ENCODE measurements around the gene PIM3. TPM values are rescaled to one million over a fixed set of nuclear protein-coding genes. Genes with fewer than 3 reads are reported as not detected.
"Not testable (repeated sequence)": the region's sequence is repeated elsewhere in the genome, so short reads cannot be mapped to it uniquely, and the experiment has no call there.

Gene PIM3
- total RNA-seq, 1 donor: 172 TPM

DNA sequence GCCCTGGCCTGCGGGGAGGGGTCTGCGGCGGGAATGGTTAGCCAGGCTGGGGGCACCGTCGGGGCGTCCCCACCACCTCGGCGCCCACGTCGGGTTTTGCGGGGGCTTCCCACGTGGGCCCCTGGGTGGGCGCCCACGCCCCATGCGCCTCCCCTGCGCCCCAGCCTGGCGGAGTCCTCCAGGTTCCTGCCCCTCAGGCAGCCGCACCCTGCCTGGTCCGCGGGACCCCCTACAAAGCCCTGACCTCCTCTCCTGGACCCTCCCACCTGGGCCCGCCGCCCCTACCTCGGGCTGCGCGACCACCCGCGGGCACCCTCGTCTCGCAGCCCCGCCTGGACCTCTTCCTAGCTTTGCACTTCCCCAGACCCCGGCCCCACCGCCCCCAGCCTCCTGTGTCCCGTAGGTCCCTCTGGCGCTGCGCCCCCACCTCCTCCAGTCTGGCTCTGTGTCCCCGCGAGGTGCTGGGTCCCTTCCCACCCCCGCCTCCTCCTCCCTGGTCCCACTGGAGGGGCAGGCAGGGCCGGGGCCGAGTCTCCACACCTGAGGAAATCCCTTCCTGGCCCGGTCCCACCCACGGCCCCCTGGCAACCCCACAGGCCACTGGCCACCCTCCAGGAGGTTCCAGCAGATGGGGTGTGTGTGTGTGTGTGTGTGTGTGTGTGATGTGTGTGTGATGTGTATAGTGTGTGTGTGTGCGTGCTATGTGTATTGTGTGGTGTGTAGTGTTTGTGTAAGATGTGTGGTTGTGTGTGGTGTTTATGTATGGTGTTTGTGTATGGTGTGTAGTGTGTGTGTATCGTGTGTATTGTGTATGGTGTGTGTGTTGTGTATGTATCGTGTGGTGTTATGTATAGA lies 11.8 kb downstream of the PIM3 start:
- Histone ChIP-seq H3K4me3 (ENCODE audit: low read length) (no peak overlapping the region), H3K27me3 (ENCODE audit: insufficient read depth, low read length) (no peaks in the 10 kb centered on the region), H3K4me1 (ENCODE audit: insufficient read depth, low read length) (peaks cover 48% of the 10 kb centered on the region), H3K9me3 (ENCODE audit: low read depth, low read length) (no peaks in the 10 kb centered on the region)

DNA sequence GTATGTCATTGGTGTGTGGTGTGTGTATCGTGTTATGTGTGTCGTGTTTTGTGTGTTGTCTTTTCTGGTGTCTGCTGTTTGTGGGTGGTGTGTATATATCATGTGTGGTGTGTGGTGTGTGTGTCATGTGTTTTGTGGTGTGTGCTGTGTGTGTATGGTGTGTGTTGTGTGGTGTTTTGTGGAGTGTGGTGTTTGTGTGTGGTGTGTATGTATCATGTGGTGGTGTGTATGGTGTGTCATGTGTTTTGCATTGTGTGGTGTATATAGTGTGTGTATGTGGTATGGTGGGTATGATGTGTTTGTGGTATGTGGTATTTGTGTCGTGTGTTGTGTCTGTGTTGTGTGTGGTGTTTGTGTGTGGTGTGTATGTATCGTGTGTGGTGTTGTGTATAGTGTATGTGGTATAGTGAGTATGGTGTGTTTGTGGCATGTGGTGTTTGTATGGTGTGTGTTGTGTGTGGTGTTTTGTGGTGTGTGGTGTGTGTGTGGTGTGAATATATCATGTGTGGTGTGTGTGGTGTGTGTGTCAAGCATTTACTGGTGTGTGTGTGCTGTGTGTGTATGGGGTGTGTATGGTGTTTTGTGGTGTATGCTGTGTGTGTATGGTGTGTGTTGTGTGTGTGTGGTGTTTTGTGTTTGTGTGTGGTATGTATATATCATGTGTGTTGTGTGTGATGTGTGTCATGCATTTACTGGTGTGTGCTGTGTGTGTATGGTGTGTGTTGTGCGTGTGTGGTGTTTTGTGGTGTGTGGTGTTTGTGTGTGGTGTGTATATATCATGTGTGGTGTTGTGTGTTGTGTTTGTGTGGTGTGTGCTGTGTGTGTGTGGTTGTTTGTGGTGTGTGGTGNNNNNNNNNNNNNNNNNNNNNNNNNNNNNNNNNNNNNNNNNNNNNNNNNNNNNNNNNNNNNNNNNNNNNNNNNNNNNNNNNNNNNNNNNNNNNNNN lies 12.7 kb downstream of the PIM3 start:
- no peak overlapping the region for H3K4me3 ChIP-seq (ENCODE audit: low read length)
- peaks cover 39% of the 10 kb centered on the region for H3K4me1 ChIP-seq (ENCODE audit: insufficient read depth, low read length)
- H3K27me3 ChIP-seq (ENCODE audit: insufficient read depth, low read length): no peaks in the 10 kb centered on the region
- no peaks in the 10 kb centered on the region for H3K9me3 ChIP-seq (ENCODE audit: low read depth, low read length)

GRCh38 chr22:49975543-49976389 lies 15.2 kb downstream of the PIM3 start:
- Histone ChIP-seq H3K27me3 (ENCODE audit: insufficient read depth, low read length) (no peaks in the 10 kb centered on the region), H3K9me3 (ENCODE audit: low read depth, low read length) (peaks cover 7% of the 10 kb centered on the region), H3K4me3 (ENCODE audit: low read length) (no peak overlapping the region), H3K4me1 (ENCODE audit: insufficient read depth, low read length) (peaks cover 25% of the 10 kb centered on the region)

DNA sequence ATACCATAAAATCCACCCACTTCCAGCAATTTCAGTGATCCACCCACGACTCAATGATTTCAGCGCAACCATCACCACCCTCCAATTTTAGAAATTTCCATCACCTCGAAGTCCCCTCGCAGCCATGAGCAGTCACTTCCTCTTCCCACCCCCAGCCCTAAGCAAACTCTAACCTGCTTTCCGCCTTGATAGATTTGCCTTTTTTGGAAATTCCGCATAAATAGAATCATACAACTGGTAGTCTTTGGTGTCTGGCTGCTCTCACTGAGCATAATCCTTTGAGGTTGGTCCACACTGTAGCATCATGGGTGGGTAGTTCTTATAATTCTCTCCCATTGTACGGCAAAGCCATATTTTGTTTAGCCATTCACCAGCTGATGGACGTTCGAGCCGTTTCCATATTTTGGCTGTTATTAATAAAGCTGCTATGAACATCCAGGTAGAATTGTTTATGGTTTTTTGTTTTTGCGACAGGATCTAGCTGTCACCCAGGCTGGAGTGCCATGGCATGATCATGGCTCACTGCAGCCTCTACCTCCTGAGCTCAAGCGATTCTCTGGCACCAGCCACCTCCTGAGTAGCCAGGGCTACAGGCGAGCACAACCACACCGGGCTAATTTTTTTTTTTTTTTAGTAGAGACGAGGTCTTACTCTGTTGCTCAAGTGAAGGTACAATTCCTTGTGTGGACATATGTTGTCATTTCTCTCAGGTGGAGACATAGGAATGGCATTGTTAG lies 16.0 kb downstream of the PIM3 start:
- peaks cover 7% of the 10 kb centered on the region for H3K9me3 ChIP-seq (ENCODE audit: low read depth, low read length)
- no peaks in the 10 kb centered on the region for H3K27me3 ChIP-seq (ENCODE audit: insufficient read depth, low read length)
- H3K4me3 ChIP-seq (ENCODE audit: low read length): no peak overlapping the region
- H3K4me1 ChIP-seq (ENCODE audit: insufficient read depth, low read length): peaks cover 16% of the 10 kb centered on the region

DNA sequence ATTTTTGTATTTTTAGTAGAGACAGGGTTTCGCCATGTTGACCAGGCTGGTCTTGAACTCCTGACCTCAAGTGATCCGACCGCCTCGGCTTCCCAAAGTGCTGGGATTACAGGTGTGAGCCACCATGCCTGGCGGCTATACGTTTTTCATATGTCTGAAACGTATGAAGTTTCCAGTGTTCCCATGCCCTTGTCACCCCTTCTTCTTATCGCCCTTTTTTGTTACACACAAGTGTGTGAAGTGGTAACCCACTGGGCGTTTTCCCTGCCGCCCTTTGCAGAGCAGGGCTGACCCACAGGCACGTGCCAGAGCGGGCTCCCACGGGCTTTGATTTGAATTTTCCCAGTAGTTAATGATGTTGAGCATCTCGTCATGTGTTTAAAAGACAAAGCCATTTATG lies 17.0 kb downstream of the PIM3 start:
- Histone ChIP-seq H3K4me3 (ENCODE audit: low read length) (no peak overlapping the region), H3K27me3 (ENCODE audit: insufficient read depth, low read length) (peaks cover 2% of the 10 kb centered on the region), H3K4me1 (ENCODE audit: insufficient read depth, low read length) (peaks cover 12% of the 10 kb centered on the region), H3K9me3 (ENCODE audit: low read depth, low read length) (peaks cover 7% of the 10 kb centered on the region)

- Histone ChIP-seq H3K4me3 (ENCODE audit: low read length) (no peak overlapping the region), H3K27me3 (ENCODE audit: insufficient read depth, low read length) (peaks cover 14% of the 10 kb centered on the region), H3K4me1 (ENCODE audit: insufficient read depth, low read length) (peaks cover 15% of the 10 kb centered on the region), H3K9me3 (ENCODE audit: low read depth, low read length) (peaks cover 7% of the 10 kb centered on the region)
Measured at GRCh38 chr22:49979587-49980264, 19.2 kb downstream of the PIM3 start.

- Histone ChIP-seq H3K9me3 (ENCODE audit: low read depth, low read length) (peaks cover 21% of the 10 kb centered on the region), H3K27me3 (ENCODE audit: insufficient read depth, low read length) (peaks cover 33% of the 10 kb centered on the region)
- not testable (repeated sequence) for H3K4me3 ChIP-seq (ENCODE audit: low read length); H3K4me1 ChIP-seq (ENCODE audit: insufficient read depth, low read length)
Measured at GRCh38 chr22:49981799-49982198, 21.2 kb downstream of the PIM3 start.

DNA sequence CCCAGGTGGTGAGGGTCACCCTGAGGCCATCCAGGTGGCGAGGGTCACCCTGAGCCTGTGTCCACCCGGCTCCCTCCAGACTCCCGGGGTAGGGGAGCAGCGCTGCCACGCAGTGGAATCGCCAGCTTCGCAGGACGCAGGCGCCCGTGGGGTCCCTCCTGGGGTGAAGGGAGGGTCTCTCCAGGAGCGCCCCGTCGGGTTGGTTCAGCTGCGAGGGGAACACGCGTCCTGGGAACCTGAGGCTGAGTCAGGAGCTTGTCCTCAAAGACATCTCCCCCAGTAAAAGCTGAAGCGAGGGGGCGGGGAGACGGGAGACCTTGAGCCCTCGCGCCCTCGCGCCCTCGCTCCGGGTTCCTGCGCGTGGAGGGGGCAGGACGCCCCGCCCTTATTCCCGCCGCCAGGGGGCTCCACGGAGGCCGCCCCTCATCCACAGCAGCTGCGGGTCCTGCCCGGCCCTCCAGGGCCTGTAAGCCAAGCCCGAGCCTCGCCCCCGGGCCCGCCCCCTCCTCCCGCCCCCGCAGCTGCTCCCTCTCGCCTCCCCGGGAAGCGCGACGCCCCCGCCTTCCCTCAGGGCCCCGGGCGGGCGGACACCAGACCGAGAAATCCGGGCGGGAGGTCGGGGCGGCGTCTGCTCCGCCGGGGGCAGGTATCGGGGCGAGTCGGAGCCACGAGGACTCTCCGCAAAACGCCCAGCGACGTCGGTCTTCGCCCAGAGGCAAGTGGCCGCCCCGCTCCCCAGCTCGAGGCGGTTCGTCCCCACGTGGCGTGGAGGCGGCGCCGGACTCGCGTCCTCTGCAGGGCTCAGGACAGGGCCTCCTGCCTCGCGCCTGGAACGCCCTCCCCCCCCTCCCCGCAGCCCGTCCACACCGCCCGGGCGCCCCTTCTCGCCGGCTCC lies 22.8 kb downstream of the PIM3 start:
- Histone ChIP-seq H3K4me3 (ENCODE audit: low read length) (no peak overlapping the region), H3K4me1 (ENCODE audit: insufficient read depth, low read length) (peaks cover 4% of the 10 kb centered on the region), H3K27me3 (ENCODE audit: insufficient read depth, low read length) (peaks cover 33% of the 10 kb centered on the region), H3K9me3 (ENCODE audit: low read depth, low read length) (peaks cover 21% of the 10 kb centered on the region)

GRCh38 chr22:49986325-49986724 lies 25.8 kb downstream of the PIM3 start:
- peaks cover 17% of the 10 kb centered on the region for H3K9me3 ChIP-seq (ENCODE audit: low read depth, low read length)
- no peak overlapping the region for H3K4me3 ChIP-seq (ENCODE audit: low read length)
- peaks cover 4% of the 10 kb centered on the region for H3K4me1 ChIP-seq (ENCODE audit: insufficient read depth, low read length)
- H3K27me3 ChIP-seq (ENCODE audit: insufficient read depth, low read length): peaks cover 33% of the 10 kb centered on the region

- H3K9me3 ChIP-seq (ENCODE audit: low read depth, low read length): peaks cover 19% of the 10 kb centered on the region
- H3K4me1 ChIP-seq (ENCODE audit: insufficient read depth, low read length); H3K4me3 ChIP-seq (ENCODE audit: low read length): not testable (repeated sequence)
- peaks cover 18% of the 10 kb centered on the region for H3K27me3 ChIP-seq (ENCODE audit: insufficient read depth, low read length)
Measured at GRCh38 chr22:49989826-49990225, 29.3 kb downstream of the PIM3 start.

GRCh38 chr22:49991167-49991566 lies 30.6 kb downstream of the PIM3 start:
- peaks cover 11% of the 10 kb centered on the region for H3K9me3 ChIP-seq (ENCODE audit: low read depth, low read length)
- H3K4me1 ChIP-seq (ENCODE audit: insufficient read depth, low read length): peaks cover 8% of the 10 kb centered on the region
- peaks cover 5% of the 10 kb centered on the region for H3K27me3 ChIP-seq (ENCODE audit: insufficient read depth, low read length)
- H3K4me3 ChIP-seq (ENCODE audit: low read length): no peak overlapping the region

DNA sequence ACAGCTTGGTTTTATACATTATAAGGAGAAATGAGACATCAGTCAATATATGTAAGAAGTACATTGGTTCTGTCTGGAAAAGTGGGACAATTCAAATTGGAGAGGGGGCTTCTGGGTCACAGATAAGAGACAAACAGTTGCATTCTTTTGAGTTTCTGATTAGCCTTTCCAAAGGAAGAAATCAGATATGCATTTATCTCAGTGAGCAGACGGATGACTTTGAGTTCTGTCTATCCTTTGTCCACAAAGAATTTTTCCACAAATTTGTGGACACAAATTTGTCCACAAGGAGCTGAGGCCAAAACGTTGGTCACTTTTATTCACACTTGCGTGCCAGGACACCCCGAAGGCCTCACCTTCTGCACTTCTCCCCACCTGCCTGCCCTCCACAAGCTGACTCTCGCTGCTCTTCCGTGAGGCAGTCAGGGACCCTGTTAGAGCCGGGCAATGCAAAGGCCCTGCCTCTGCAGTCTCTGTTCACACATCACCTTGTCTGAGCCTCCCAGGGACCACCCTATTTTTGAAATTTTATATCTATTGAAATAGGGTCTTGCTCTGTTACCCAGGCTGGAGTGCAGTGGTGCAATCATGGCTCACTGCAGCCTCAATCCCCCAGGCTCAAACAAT lies 31.4 kb downstream of the PIM3 start:
- H3K4me3 ChIP-seq (ENCODE audit: low read length): no peak overlapping the region
- no peaks in the 10 kb centered on the region for H3K27me3 ChIP-seq (ENCODE audit: insufficient read depth, low read length)
- peaks cover 8% of the 10 kb centered on the region for H3K4me1 ChIP-seq (ENCODE audit: insufficient read depth, low read length)
- H3K9me3 ChIP-seq (ENCODE audit: low read depth, low read length): peaks cover 5% of the 10 kb centered on the region

Measured in mononuclear cell (primary cell).